ENCODE measurements around the gene JMJD1C. TPM values are rescaled to one million over a fixed set of nuclear protein-coding genes. Genes with fewer than 3 reads are reported as not detected.

Gene JMJD1C
- total and polyA plus RNA-seq, 2 donors (not counting 3 experiments of a cell fraction or from before 2014, with no cell fraction given) = 32.1 to 97.1 TPM

- no peak for DNase-seq (ENCODE audit: low read depth, low spot score)
- POLR2A ChIA-PET = no interaction called here
Observed at GRCh38 chr10:63369711-63370110, 96.1 kb downstream of the JMJD1C start.

More at GRCh38 chr10:63369711-63370110, 96.1 kb downstream of the JMJD1C start:
- TF ChIP-seq JUN (IDR thresholded peaks at IDR 0.05; ENCODE audit: borderline replicate concordance, insufficient read depth, insufficient read length, low read depth) (no peak), FOS (IDR thresholded peaks at IDR 0.05; ENCODE audit: borderline replicate concordance, insufficient read depth, low read length) (no peak), MAX (IDR thresholded peaks at IDR 0.05; ENCODE audit: insufficient read depth, insufficient read length) (no peak), MYC (IDR thresholded peaks at IDR 0.05; ENCODE audit: low read depth, low read length) (no peak), GATA2 (IDR thresholded peaks at IDR 0.05; ENCODE audit: insufficient read depth, insufficient read length, low read depth, low read length) (no peak), POLR2A (IDR thresholded peaks at IDR 0.05; ENCODE audit: low read depth, low read length) (no peak), POLR2AphosphoS5 (IDR thresholded peaks at IDR 0.05; ENCODE audit: insufficient read depth, low read depth, low read length) (no peak), EZH2 (IDR thresholded peaks at IDR 0.05; ENCODE audit: borderline replicate concordance, low read depth, low read length, severe bottlenecking) (no peak)
- TF ChIP-seq, protein P1, sequence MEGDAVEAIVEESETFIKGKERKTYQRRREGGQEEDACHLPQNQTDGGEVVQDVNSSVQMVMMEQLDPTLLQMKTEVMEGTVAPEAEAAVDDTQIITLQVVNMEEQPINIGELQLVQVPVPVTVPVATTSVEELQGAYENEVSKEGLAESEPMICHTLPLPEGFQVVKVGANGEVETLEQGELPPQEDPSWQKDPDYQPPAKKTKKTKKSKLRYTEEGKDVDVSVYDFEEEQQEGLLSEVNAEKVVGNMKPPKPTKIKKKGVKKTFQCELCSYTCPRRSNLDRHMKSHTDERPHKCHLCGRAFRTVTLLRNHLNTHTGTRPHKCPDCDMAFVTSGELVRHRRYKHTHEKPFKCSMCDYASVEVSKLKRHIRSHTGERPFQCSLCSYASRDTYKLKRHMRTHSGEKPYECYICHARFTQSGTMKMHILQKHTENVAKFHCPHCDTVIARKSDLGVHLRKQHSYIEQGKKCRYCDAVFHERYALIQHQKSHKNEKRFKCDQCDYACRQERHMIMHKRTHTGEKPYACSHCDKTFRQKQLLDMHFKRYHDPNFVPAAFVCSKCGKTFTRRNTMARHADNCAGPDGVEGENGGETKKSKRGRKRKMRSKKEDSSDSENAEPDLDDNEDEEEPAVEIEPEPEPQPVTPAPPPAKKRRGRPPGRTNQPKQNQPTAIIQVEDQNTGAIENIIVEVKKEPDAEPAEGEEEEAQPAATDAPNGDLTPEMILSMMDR (IDR thresholded peaks at IDR 0.05; ENCODE audit: extremely low read depth in 1 of 2, insufficient read depth in 1 of 2, low read depth in 1 of 2, low read length in 2 of 2) = no peak
- no peak overlapping the region for H3K4me3 ChIP-seq (replicated peaks in 1 of 3; ENCODE audit: insufficient read depth in 1 of 3, low read depth in 1 of 3, low read length in 3 of 3)
- no peak overlapping the region for H2AFZ ChIP-seq (ENCODE audit: low read depth, low read length)
- dilution Hi-C loops (cut with MboI; ENCODE audit: extremely low pct_ligation_motif_present, low sequenced_read_pairs) = no loop called here
- H3K9me3 ChIP-seq (replicated peaks; ENCODE audit: control insufficient read depth, insufficient read depth, low read length) = no peaks in the 10 kb centered on the region
- intact Hi-C loops (cut with micrococcal nuclease) = no loop called here
- H4K20me1 ChIP-seq (replicated peaks; ENCODE audit: control insufficient read depth, extremely low read depth, insufficient read depth, low read length) = no peaks in the 10 kb centered on the region
- peaks cover 6% of the 10 kb centered on the region for H3K4me1 ChIP-seq (ENCODE audit: control insufficient read depth, extremely low read depth, insufficient read depth, low read length)
- BruUV-seq (replicated peaks) = no TSS peak
- CTCF ChIA-PET = no interaction called here
- H3K9ac ChIP-seq (replicated peaks; ENCODE audit: extremely low read depth, insufficient read depth, low read length) = no peak overlapping the region
- no peaks in the 10 kb centered on the region for H3K36me3 ChIP-seq (ENCODE audit: control insufficient read depth in 2 of 2, extremely low read depth in 1 of 2, insufficient read depth in 2 of 2, low read length in 2 of 2)
- H3K27ac ChIP-seq (ENCODE audit: insufficient read depth, low read depth, low read length) = no peak overlapping the region
- H3K79me2 ChIP-seq (ENCODE audit: control insufficient read depth, insufficient read depth, low read length) = peaks cover 35% of the 10 kb centered on the region
- FAIRE-seq = no peak
- no peaks in the 10 kb centered on the region for H3K9me1 ChIP-seq (replicated peaks; ENCODE audit: control insufficient read depth, extremely low read depth, insufficient read depth, low read length)
- H3K4me2 ChIP-seq (ENCODE audit: insufficient read depth, low read length) = no peak overlapping the region
- no peaks in the 10 kb centered on the region for H3K27me3 ChIP-seq (ENCODE audit: control insufficient read depth in 2 of 2, insufficient read depth in 2 of 2, low read length in 2 of 2)

All from endothelial cell of umbilical vein (primary cell).